Panc1 (cell line): ENCODE measurements around the gene GFER. TPM values are rescaled to one million over a fixed set of nuclear protein-coding genes. Genes with fewer than 3 reads are reported as not detected.
"Not testable (repeated sequence)": the region's sequence is repeated elsewhere in the genome, so short reads cannot be mapped to it uniquely, and the experiment has no call there.

ENCODE experiments used
- ATAC-seq: fragments of 200-7000 bp; cut with Tn5 transposase; 2 replicates; pipeline ENCODE4 v1.9.1; 2020; ENCODE audit warnings: mild to moderate bottlenecking, moderate library complexity
- BruUV-seq: library from RNA; stranded (reverse); fragments of 400-500 nt; replicated peaks from 2 replicates; lab custom pipeline; 2021; lab: Mats Ljungman, UMichigan
- CTCF ChIA-PET: fragments of 300-600 bp; sonication (Branson Sonifier 250); formaldehyde crosslinking; loops from one replicate; lab custom pipeline; 2022; ENCODE audit warnings: antibody characterized with exemption; lab: Charles Lee
- POLR2A ChIA-PET: fragments of 300-600 bp; sonication (Branson Sonifier 250); formaldehyde crosslinking; loops from one replicate; lab custom pipeline; 2022; ENCODE audit warnings: antibody characterized with exemption; lab: Charles Lee
- DNase-seq: peaks from one replicate; pipeline ENCODE4 v3.0.0-alpha.2; 2010; ENCODE audit warnings: low read depth, low spot score
- H3K27ac ChIP-seq: 2 replicates; pipeline ENCODE4 v1.5.1; 2011; ENCODE audit warnings: mild to moderate bottlenecking, low read length, inconsistent platforms
- H3K27me3 ChIP-seq: fragments of 200-500 bp; sonication (Bioruptor generic); 2 replicates; pipeline ENCODE4 v1.6.0; 2014; ENCODE audit warnings: low read length, inconsistent platforms; ENCODE audit not compliant: control insufficient read depth, insufficient read depth
- H3K36me3 ChIP-seq: fragments of 200-500 bp; sonication (Bioruptor generic); 2 replicates; pipeline ENCODE4 v1.5.1; 2014; ENCODE audit warnings: inconsistent platforms, mild to moderate bottlenecking, low read length, moderate library complexity; ENCODE audit not compliant: control insufficient read depth, insufficient read depth
- H3K4me1 ChIP-seq: 2 replicates; pipeline ENCODE4 v1.5.1; 2011; ENCODE audit warnings: inconsistent platforms, mild to moderate bottlenecking, low read length, moderate library complexity; ENCODE audit not compliant: control insufficient read depth, insufficient read depth
- H3K4me3 ChIP-seq, 2 experiments: 2 replicates each; pipeline ENCODE4 v1.5.1; 2011 to 2012; ENCODE audit warnings: low read depth in 2 of 2, low read length in 2 of 2, mild to moderate bottlenecking in 2 of 2, inconsistent platforms in 1 of 2, moderate library complexity in 1 of 2
- H3K9me3 ChIP-seq: fragments of 200-500 bp; sonication (Bioruptor generic); 2 replicates; pipeline ENCODE4 v1.5.1; 2014; ENCODE audit warnings: low read depth, mild to moderate bottlenecking, inconsistent platforms, low read length, moderate library complexity; ENCODE audit not compliant: control insufficient read depth, insufficient read depth
- CTCF ChIP-seq: fragments of 450-650 bp; IDR thresholded peaks from 2 replicates; pipeline ENCODE4 v1.5.1; 2017; ENCODE audit warnings: mild to moderate bottlenecking
- POLR2AphosphoS5 ChIP-seq: IDR thresholded peaks from 2 replicates; pipeline ENCODE4 v1.6.1; 2012; ENCODE audit warnings: mild to moderate bottlenecking, low read depth, low read length, moderate library complexity
- REST ChIP-seq, 2 experiments: IDR thresholded peaks; 2 replicates each; pipeline ENCODE4 v1.6.1; 2011 to 2012; ENCODE audit warnings: low read depth in 2 of 2, control low read depth in 1 of 2, low read length in 1 of 2, mild to moderate bottlenecking in 1 of 2, moderate library complexity in 1 of 2; ENCODE audit not compliant: insufficient read depth in 1 of 2
- SIN3A ChIP-seq: IDR thresholded peaks from 2 replicates; pipeline ENCODE4 v1.6.1; 2012; ENCODE audit warnings: low read depth, mild to moderate bottlenecking, low read length, moderate library complexity, borderline replicate concordance; ENCODE audit not compliant: insufficient read depth
- TCF7L2 ChIP-seq: IDR thresholded peaks from 2 replicates; pipeline ENCODE4 v1.6.1; 2011; ENCODE audit warnings: mild to moderate bottlenecking, low read depth, low read length, inconsistent platforms
- in situ Hi-C: cut with HindIII; loops from 2 replicates; pipeline ENCODE4 v1.10.0; 2016; ENCODE audit warnings: low sequenced_read_pairs, low pct_unique_long_range_greater_than_20kb
- intact Hi-C: fragments of 100-400 bp; cut with micrococcal nuclease; formaldehyde crosslinking; loops from one replicate; pipeline ENCODE4 v1.10.0; 2022; ENCODE audit not compliant: unreplicated experiment
- total RNA-seq: library from RNA; stranded (reverse); gene quantifications from one replicate; pipeline ENCODE4 v1.2.1, GENCODE V29; 2021; ENCODE audit not compliant: unreplicated experiment

GFER gene
- total RNA-seq, 1 experiment from 2014 or later, result 49.2 TPM

- POLR2A ChIA-PET, result interaction anchor here (0.6 kb wide), 2 partner anchors 125 to 467 kb away, joined by 4 to 8 read pairs; no protein-coding TSS in a partner anchor
- intact Hi-C loops, result no loop called here
- H3K4me1 ChIP-seq, result peaks cover 12% of the 10 kb centered on the region
- in situ Hi-C loops, result no loop called here
- H3K36me3 ChIP-seq, result peaks cover 11% of the 10 kb centered on the region
- peak overlapping the region; percentile 72 for H3K27ac ChIP-seq
- DNase-seq (no peak), ATAC-seq (peak; percentile 50)
- TF ChIP-seq REST (IDR thresholded peaks at IDR 0.05; ENCODE audit: insufficient read depth in 1 of 2, low read depth in 2 of 2, low read length in 1 of 2) (no peak), SIN3A (peak; percentile 63; the same call in 1 of the 2 replicates), TCF7L2 (no peak), POLR2AphosphoS5 (peak; percentile 89)
- no peaks in the 10 kb centered on the region for H3K9me3 ChIP-seq
- BruUV-seq, result TSS peak; percentile 82
- no peaks in the 10 kb centered on the region for H3K27me3 ChIP-seq
- CTCF ChIA-PET, result no interaction called here
- H3K4me3 ChIP-seq, result peak overlapping the region; percentile 75 to 80
These were observed 23.0 kb upstream of the GFER start for GRCh38 chr16:1960665-1961630.

- peak; percentile 0; the same call in 1 of the 2 replicates for ATAC-seq
- ChIA-PET CTCF (no interaction called here), POLR2A (no interaction called here)
- peak overlapping the region; percentile 99 for H3K4me3 ChIP-seq
- in situ Hi-C loops, result no loop called here
- H3K27ac ChIP-seq, result peak overlapping the region; percentile 96; the same call in 1 of the 2 replicates
- intact Hi-C loops, result no loop called here
- H3K27me3 ChIP-seq, result no peaks in the 10 kb centered on the region
- peaks cover 12% of the 10 kb centered on the region for H3K4me1 ChIP-seq
- H3K36me3 ChIP-seq, result peaks cover 11% of the 10 kb centered on the region
- no TSS peak for BruUV-seq
- TF ChIP-seq CTCF (no peak), POLR2AphosphoS5 (peak; percentile 2; the same call in 1 of the 2 replicates)
- no peaks in the 10 kb centered on the region for H3K9me3 ChIP-seq
- no peak for DNase-seq
These were observed 22.3 kb upstream of the GFER start for GRCh38 chr16:1961651-1962067.

GRCh38 chr16:1962161-1963153 is 21.5 kb upstream of the GFER start:
- Histone ChIP-seq H3K27ac (peak overlapping the region; percentile 96), H3K4me3 (peak overlapping the region; percentile 99), H3K4me1 (peaks cover 12% of the 10 kb centered on the region), H3K36me3 (peaks cover 11% of the 10 kb centered on the region)
- intact Hi-C loops, CTCF ChIA-PET, POLR2A ChIA-PET, in situ Hi-C loops, ATAC-seq, H3K9me3 ChIP-seq, H3K27me3 ChIP-seq, DNase-seq: not testable (repeated sequence)
- TSS peak; percentile 95 for BruUV-seq
